Posterior cingulate gyrus (tissue), 11 donors: ENCODE measurements around the gene ZKSCAN3.
"Not testable (repeated sequence)": the region's sequence is repeated elsewhere in the genome, so short reads cannot be mapped to it uniquely, and the experiment has no call there.

Experiments used
- DNase-seq, 10 donors: peaks; one replicate each; pipeline versions ENCODE4 v3.0.0 to v3.0.0-alpha.2; 2020 to 2021; ENCODE audit warnings: mixed read lengths in 3 of 10
- intact Hi-C: fragments of 100-400 bp; cut with DNase I; formaldehyde crosslinking; loops from one replicate; pipeline ENCODE4 v1.15.1; 2023

ZKSCAN3 gene

GRCh38 chr6:28370440-28370839, 20.7 kb downstream of the ZKSCAN3 start:
- intact Hi-C loops: no loop called here

GRCh38 chr6:28371280-28371679, 21.5 kb downstream of the ZKSCAN3 start:
- DNase-seq: no peak
- intact Hi-C loops: no loop called here

More at GRCh38 chr6:28370440-28370839, 20.7 kb downstream of the ZKSCAN3 start:
- DNase-seq: no peak

GRCh38 chr6:28371706-28372451, 22.1 kb downstream of the ZKSCAN3 start:
- intact Hi-C loops: no loop called here
- DNase-seq: no peak

- intact Hi-C loops: no loop called here
- DNase-seq: no peak
Measured at GRCh38 chr6:28373925-28374324, 24.2 kb downstream of the ZKSCAN3 start.

GRCh38 chr6:28377879-28378278, 28.1 kb downstream of the ZKSCAN3 start:
- intact Hi-C loops: no loop called here
- no peak for DNase-seq

GRCh38 chr6:28378644-28379043, 28.9 kb downstream of the ZKSCAN3 start:
- intact Hi-C loops: no loop called here
- DNase-seq: no peak

GRCh38 chr6:28380381-28380780, 30.6 kb downstream of the ZKSCAN3 start:
- no peak for DNase-seq

GRCh38 chr6:28383235-28384142, 33.7 kb downstream of the ZKSCAN3 start:
- peak; percentile 44 to 95 (median 72) for DNase-seq
- intact Hi-C loops: no loop called here

More at GRCh38 chr6:28380381-28380780, 30.6 kb downstream of the ZKSCAN3 start:
- intact Hi-C loops: no loop called here

GRCh38 chr6:28384143-28384533, 34.4 kb downstream of the ZKSCAN3 start:
- intact Hi-C loops: no loop called here
- DNase-seq: no peak

GRCh38 chr6:28390688-28391087, 40.9 kb downstream of the ZKSCAN3 start:
- intact Hi-C loops: loop anchor here (10.0 kb wide), 1 partner anchor 294 kb away; no protein-coding TSS in a partner anchor
- no peak for DNase-seq

- intact Hi-C loops: loop anchor here (10.0 kb wide), 1 partner anchor 291 kb away; no protein-coding TSS in a partner anchor
- DNase-seq: no peak
Measured at GRCh38 chr6:28393912-28394662, 44.3 kb downstream of the ZKSCAN3 start.

- DNase-seq: no peak
- intact Hi-C loops: loop anchor here (5.0 to 10.0 kb wide), 2 partner anchors 39 to 289 kb away; no protein-coding TSS in a partner anchor
Measured at GRCh38 chr6:28395918-28396317, 46.2 kb downstream of the ZKSCAN3 start.

- intact Hi-C loops: loop anchor here (5.0 to 10.0 kb wide), 2 partner anchors 42 to 285 kb away; no protein-coding TSS in a partner anchor
- peak; percentile 76 to 97 (median 86) for DNase-seq
Measured at GRCh38 chr6:28399350-28400121, 49.8 kb downstream of the ZKSCAN3 start, which contains the start of gene ZSCAN12. Gene ZSCAN12 (minus strand): TSS chr6:28399747. CDS start chr6:28398405, 1,342 bp downstream.

GRCh38 chr6:28400122-28400451, 50.3 kb downstream of the ZKSCAN3 start:
- intact Hi-C loops: no loop called here
- DNase-seq: peak in 1 of 10 donors; percentile 45

- intact Hi-C loops: no loop called here
Measured at GRCh38 chr6:28401172-28401571, 51.4 kb downstream of the ZKSCAN3 start.

GRCh38 chr6:28402197-28402596, 52.5 kb downstream of the ZKSCAN3 start:
- DNase-seq: no peak
- intact Hi-C loops: no loop called here

More at GRCh38 chr6:28401172-28401571, 51.4 kb downstream of the ZKSCAN3 start:
- DNase-seq: no peak

GRCh38 chr6:28403923-28404322, 54.2 kb downstream of the ZKSCAN3 start:
- DNase-seq, intact Hi-C loops: not testable (repeated sequence)

- DNase-seq: no peak
- intact Hi-C loops: no loop called here
Measured at GRCh38 chr6:28407401-28407800, 57.7 kb downstream of the ZKSCAN3 start.

GRCh38 chr6:28408076-28408802, 58.5 kb downstream of the ZKSCAN3 start:
- no peak for DNase-seq

More at GRCh38 chr6:28408076-28408802, 58.5 kb downstream of the ZKSCAN3 start:
- intact Hi-C loops: no loop called here
